ENCODE results near the gene ARPC2. TPM values are rescaled to one million over a fixed set of nuclear protein-coding genes. Genes with fewer than 3 reads are reported as not detected.

Gene ARPC2
- total and polyA plus RNA-seq, 4 donors: 58.1 to 83.6 (median 73.7) TPM

- Histone ChIP-seq H3K9me3 (ENCODE audit: control insufficient read depth in 4 of 4, low read length in 3 of 4) (no peaks in the 10 kb centered on the region), H3K4me1 (ENCODE audit: control insufficient read depth in 4 of 4, insufficient read depth in 4 of 4, low read length in 3 of 4) (no peaks in the 10 kb centered on the region), H3K27ac (ENCODE audit: low read depth in 1 of 2, low read length in 2 of 2) (no peak overlapping the region), H3K27me3 (ENCODE audit: control insufficient read depth in 4 of 4, insufficient read depth in 4 of 4, low read length in 3 of 4) (no peaks in the 10 kb centered on the region), H3K9ac (ENCODE audit: low read depth in 1 of 2, low read length in 2 of 2) (no peak overlapping the region), H3K4me3 (ENCODE audit: low read depth in 1 of 3, low read length in 3 of 3) (no peak overlapping the region), H3K36me3 (ENCODE audit: control insufficient read depth in 4 of 4, insufficient read depth in 3 of 4, low read depth in 1 of 4, low read length in 3 of 4) (peaks cover 2 to 52% (median 47%) of the 10 kb centered on the region in 4 donors)
- no peak for DNase-seq (ENCODE audit: low spot score)
- 86% methylated on average over 1 of the region's 1 CpG for WGBS
- TF ChIP-seq ZBTB33 (IDR thresholded peaks at IDR 0.05) (no peak), REST (IDR thresholded peaks at IDR 0.05) (no peak), HNF4A (conservative IDR thresholded peaks at IDR 0.05) (no peak), FOXA2 (IDR thresholded peaks at IDR 0.05) (no peak), NR2F2 (IDR thresholded peaks at IDR 0.05) (no peak), MAX (IDR thresholded peaks at IDR 0.05) (no peak), ATF3 (IDR thresholded peaks at IDR 0.05) (no peak), EGR1 (IDR thresholded peaks at IDR 0.05; ENCODE audit: low read depth in 2 of 2) (no peak), TAF1 (conservative IDR thresholded peaks at IDR 0.05) (no peak), SP1 (IDR thresholded peaks at IDR 0.05) (no peak)
These were observed 21.9 kb downstream of the ARPC2 start for GRCh38 chr2:218238887-218239286.

- H3K9me3 ChIP-seq (ENCODE audit: control insufficient read depth in 4 of 4, low read length in 3 of 4): no peaks in the 10 kb centered on the region
- TF ChIP-seq NR2F2 (IDR thresholded peaks at IDR 0.05): no peak
- TF ChIP-seq MAX (IDR thresholded peaks at IDR 0.05): no peak
- no peak for TF ChIP-seq ZBTB33 (IDR thresholded peaks at IDR 0.05)
- TF ChIP-seq HNF4A (conservative IDR thresholded peaks at IDR 0.05): no peak
- TF ChIP-seq JUND (IDR thresholded peaks at IDR 0.05): no peak
- no peak for TF ChIP-seq FOXA2 (IDR thresholded peaks at IDR 0.05)
- no peak for TF ChIP-seq EGR1 (IDR thresholded peaks at IDR 0.05; ENCODE audit: low read depth in 2 of 2)
- TF ChIP-seq FOXA1 (IDR thresholded peaks at IDR 0.05): no peak
- no peak for TF ChIP-seq CTCF (IDR thresholded peaks at IDR 0.05; ENCODE audit: low read depth, low read length, missing input control)
- TF ChIP-seq GABPA (IDR thresholded peaks at IDR 0.05 in 1 of 2, conservative IDR thresholded peaks at IDR 0.05 in 1 of 2): no peak
- no peak for TF ChIP-seq TAF1 (conservative IDR thresholded peaks at IDR 0.05)
- TF ChIP-seq YY1 (IDR thresholded peaks at IDR 0.05): no peak
- no peak for TF ChIP-seq HNF4G (IDR thresholded peaks at IDR 0.05)
- TF ChIP-seq SP1 (IDR thresholded peaks at IDR 0.05): no peak
- TF ChIP-seq ATF3 (IDR thresholded peaks at IDR 0.05): no peak
- no peak for TF ChIP-seq REST (IDR thresholded peaks at IDR 0.05)
- WGBS: 83% methylated on average over 1 of the region's 1 CpG
- no peaks in the 10 kb centered on the region for H3K4me1 ChIP-seq (ENCODE audit: control insufficient read depth in 4 of 4, insufficient read depth in 4 of 4, low read length in 3 of 4)
- H3K9ac ChIP-seq (ENCODE audit: low read depth in 1 of 2, low read length in 2 of 2): no peak overlapping the region
- H3K27me3 ChIP-seq (ENCODE audit: control insufficient read depth in 4 of 4, insufficient read depth in 4 of 4, low read length in 3 of 4): no peaks in the 10 kb centered on the region
- no peak overlapping the region for H3K27ac ChIP-seq (ENCODE audit: low read depth in 1 of 2, low read length in 2 of 2)
- no peak for DNase-seq (ENCODE audit: low spot score)
- peaks cover 5 to 66% (median 55%) of the 10 kb centered on the region in 4 donors for H3K36me3 ChIP-seq (ENCODE audit: control insufficient read depth in 4 of 4, insufficient read depth in 3 of 4, low read depth in 1 of 4, low read length in 3 of 4)
- no peak overlapping the region for H3K4me3 ChIP-seq (ENCODE audit: low read depth in 1 of 3, low read length in 3 of 3)
These were observed 27.2 kb downstream of the ARPC2 start for GRCh38 chr2:218244204-218244603.
